ENCODE data around the gene GEMIN5. TPM values are rescaled to one million over a fixed set of nuclear protein-coding genes. Genes with fewer than 3 reads are reported as not detected.

The GEMIN5 gene
- total RNA-seq, 1 experiment from 2014 or later = 50.6 TPM

- BruUV-seq (replicated peaks) = no TSS peak
- Histone ChIP-seq H3K27me3 (replicated peaks; ENCODE audit: insufficient read depth, low read depth, low read length, poor library complexity) (no peaks in the 10 kb centered on the region), H3K4me1 (ENCODE audit: insufficient read depth, low read length, poor library complexity, severe bottlenecking) (peaks cover 23% of the 10 kb centered on the region), H3K4me3 (ENCODE audit: low read depth, low read length, poor library complexity, severe bottlenecking) (no peak overlapping the region), H3K36me3 (ENCODE audit: insufficient read depth, low read length, poor library complexity, severe bottlenecking) (peaks cover 17% of the 10 kb centered on the region), H3K9me3 (ENCODE audit: low read depth, low read length, poor library complexity, severe bottlenecking) (no peaks in the 10 kb centered on the region), H3K27ac (ENCODE audit: low read depth, low read length, poor library complexity, severe bottlenecking) (peak overlapping the region; percentile 71)
- CTCF ChIA-PET = no interaction called here
- DNase-seq (ENCODE audit: low spot score) = no peak
- POLR2A ChIA-PET (ENCODE audit: low non-redundant PET) = no interaction called here
- intact Hi-C loops (cut with micrococcal nuclease; ENCODE audit: unreplicated experiment) = no loop called here
- TF ChIP-seq, protein P1, sequence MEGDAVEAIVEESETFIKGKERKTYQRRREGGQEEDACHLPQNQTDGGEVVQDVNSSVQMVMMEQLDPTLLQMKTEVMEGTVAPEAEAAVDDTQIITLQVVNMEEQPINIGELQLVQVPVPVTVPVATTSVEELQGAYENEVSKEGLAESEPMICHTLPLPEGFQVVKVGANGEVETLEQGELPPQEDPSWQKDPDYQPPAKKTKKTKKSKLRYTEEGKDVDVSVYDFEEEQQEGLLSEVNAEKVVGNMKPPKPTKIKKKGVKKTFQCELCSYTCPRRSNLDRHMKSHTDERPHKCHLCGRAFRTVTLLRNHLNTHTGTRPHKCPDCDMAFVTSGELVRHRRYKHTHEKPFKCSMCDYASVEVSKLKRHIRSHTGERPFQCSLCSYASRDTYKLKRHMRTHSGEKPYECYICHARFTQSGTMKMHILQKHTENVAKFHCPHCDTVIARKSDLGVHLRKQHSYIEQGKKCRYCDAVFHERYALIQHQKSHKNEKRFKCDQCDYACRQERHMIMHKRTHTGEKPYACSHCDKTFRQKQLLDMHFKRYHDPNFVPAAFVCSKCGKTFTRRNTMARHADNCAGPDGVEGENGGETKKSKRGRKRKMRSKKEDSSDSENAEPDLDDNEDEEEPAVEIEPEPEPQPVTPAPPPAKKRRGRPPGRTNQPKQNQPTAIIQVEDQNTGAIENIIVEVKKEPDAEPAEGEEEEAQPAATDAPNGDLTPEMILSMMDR (conservative IDR thresholded peaks at IDR 0.05; ENCODE audit: low read depth, low read length) = no peak
- no peak for TF ChIP-seq EZH2 (IDR thresholded peaks at IDR 0.05; ENCODE audit: borderline replicate concordance, low read depth, low read length, poor library complexity, severe bottlenecking)
These were observed 28.2 kb upstream of the GEMIN5 start for GRCh38 chr5:154966081-154966841.

GRCh38 chr5:154962494-154962893, 24.5 kb upstream of the GEMIN5 start:
- BruUV-seq (replicated peaks) = no TSS peak
- H3K27ac ChIP-seq (ENCODE audit: low read depth, low read length, poor library complexity, severe bottlenecking) = no peak overlapping the region
- no peaks in the 10 kb centered on the region for H3K27me3 ChIP-seq (replicated peaks; ENCODE audit: insufficient read depth, low read depth, low read length, poor library complexity)
- peaks cover 40% of the 10 kb centered on the region for H3K36me3 ChIP-seq (ENCODE audit: insufficient read depth, low read length, poor library complexity, severe bottlenecking)
- H3K4me1 ChIP-seq (ENCODE audit: insufficient read depth, low read length, poor library complexity, severe bottlenecking) = peaks cover 14% of the 10 kb centered on the region
- DNase-seq (ENCODE audit: low spot score) = no peak
- H3K9me3 ChIP-seq (ENCODE audit: low read depth, low read length, poor library complexity, severe bottlenecking) = no peaks in the 10 kb centered on the region
- TF ChIP-seq, protein P1 (conservative IDR thresholded peaks at IDR 0.05; ENCODE audit: low read depth, low read length) = no peak
- TF ChIP-seq EZH2 (IDR thresholded peaks at IDR 0.05; ENCODE audit: borderline replicate concordance, low read depth, low read length, poor library complexity, severe bottlenecking) = no peak
- intact Hi-C loops (cut with micrococcal nuclease; ENCODE audit: unreplicated experiment) = no loop called here
- ChIA-PET POLR2A (ENCODE audit: low non-redundant PET) (no interaction called here), CTCF (no interaction called here)
- H3K4me3 ChIP-seq (ENCODE audit: low read depth, low read length, poor library complexity, severe bottlenecking) = no peak overlapping the region

GRCh38 chr5:154956712-154957111, 18.7 kb upstream of the GEMIN5 start:
- Histone ChIP-seq H3K36me3 (ENCODE audit: insufficient read depth, low read length, poor library complexity, severe bottlenecking) (peaks cover 54% of the 10 kb centered on the region), H3K4me1 (ENCODE audit: insufficient read depth, low read length, poor library complexity, severe bottlenecking) (no peaks in the 10 kb centered on the region), H3K27me3 (replicated peaks; ENCODE audit: insufficient read depth, low read depth, low read length, poor library complexity) (no peaks in the 10 kb centered on the region), H3K4me3 (ENCODE audit: low read depth, low read length, poor library complexity, severe bottlenecking) (no peak overlapping the region), H3K27ac (ENCODE audit: low read depth, low read length, poor library complexity, severe bottlenecking) (no peak overlapping the region), H3K9me3 (ENCODE audit: low read depth, low read length, poor library complexity, severe bottlenecking) (no peaks in the 10 kb centered on the region)
- TF ChIP-seq EZH2 (IDR thresholded peaks at IDR 0.05; ENCODE audit: borderline replicate concordance, low read depth, low read length, poor library complexity, severe bottlenecking) = no peak
- TF ChIP-seq, protein P1 (conservative IDR thresholded peaks at IDR 0.05; ENCODE audit: low read depth, low read length) = no peak
- DNase-seq (ENCODE audit: low spot score) = no peak
- POLR2A ChIA-PET (ENCODE audit: low non-redundant PET) = no interaction called here
- BruUV-seq (replicated peaks) = no TSS peak
- intact Hi-C loops (cut with micrococcal nuclease; ENCODE audit: unreplicated experiment) = no loop called here
- CTCF ChIA-PET = no interaction called here
